NOMO-1 (cell line): ENCODE data around the gene NPTXR.
"Not testable (repeated sequence)": the region's sequence is repeated elsewhere in the genome, so short reads cannot be mapped to it uniquely, and the experiment has no call there.

ENCODE experiments used
- DNase-seq, 2 experiments: peaks; one replicate each; lab custom pipeline; 2025; ENCODE audit not compliant: unreplicated experiment in 2 of 2; lab: John Stamatoyannopoulos, UW

The NPTXR gene

DNA sequence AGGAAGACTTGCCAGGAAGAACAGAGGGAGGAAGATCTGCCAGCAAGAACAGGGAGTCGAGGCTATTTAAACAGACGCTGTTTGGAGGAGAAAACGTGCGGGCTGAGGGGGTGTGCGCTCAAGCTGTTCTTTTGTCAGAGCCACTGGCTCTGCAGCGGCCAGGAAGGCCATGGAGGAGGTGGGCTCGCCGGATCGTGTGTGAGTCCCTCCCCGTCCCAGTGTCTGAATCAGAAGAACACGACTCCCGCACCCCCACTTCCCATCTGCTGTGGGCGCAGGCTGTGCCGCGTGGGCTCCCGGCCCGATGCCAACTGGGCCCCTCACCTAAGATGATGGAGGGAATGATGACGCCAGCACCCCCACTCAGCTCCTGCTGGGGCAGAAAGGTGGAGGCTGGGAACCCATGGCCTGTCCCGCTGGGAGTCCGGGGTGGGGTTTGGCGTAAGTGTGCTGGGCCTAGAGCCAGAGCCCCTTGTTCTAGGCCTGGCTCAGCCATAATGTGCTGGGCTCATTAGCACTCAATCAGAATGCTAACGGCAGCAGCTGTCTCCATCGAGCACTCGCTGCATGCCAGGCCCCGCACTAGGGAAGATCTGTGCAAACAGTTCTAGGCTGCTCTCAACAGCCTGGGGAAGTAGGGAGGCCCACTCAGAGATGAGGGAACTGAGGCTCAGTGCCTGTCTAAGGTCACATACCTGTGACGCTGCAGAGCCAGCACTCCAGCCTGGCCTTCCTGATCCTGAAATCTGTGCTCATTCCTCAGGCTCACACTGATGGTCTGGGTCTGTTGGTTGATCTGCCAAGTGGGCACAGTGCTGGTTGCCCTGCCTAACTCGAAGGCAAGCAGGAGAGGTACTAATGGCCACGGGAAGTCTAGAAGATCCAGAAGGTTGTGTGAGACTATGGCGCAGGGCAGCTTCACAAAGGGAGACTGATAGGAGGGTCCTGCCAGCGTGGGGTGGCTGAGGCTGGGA, 11.5 kb downstream of the NPTXR start:
- no peak for DNase-seq

- DNase-seq, result peak; percentile 39 to 69
Observed at GRCh38 chr22:38831166-38831945, 12.5 kb downstream of the NPTXR start.

DNA sequence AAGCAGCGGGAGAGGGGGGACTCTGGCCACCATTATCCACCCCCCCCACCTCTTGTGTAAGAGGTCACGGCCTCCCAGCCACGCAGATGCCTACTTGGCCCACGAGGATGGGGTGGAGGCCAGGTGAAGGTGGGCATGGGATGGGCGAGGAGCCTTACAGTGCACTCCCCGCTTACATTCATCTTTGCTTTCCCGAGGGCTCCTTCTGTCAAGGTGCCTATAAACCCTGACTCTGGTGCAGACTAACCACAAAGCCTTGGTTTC, 13.1 kb downstream of the NPTXR start:
- DNase-seq, result no peak

- no peak for DNase-seq
Observed at GRCh38 chr22:38830026-38830844, 13.6 kb downstream of the NPTXR start.

GRCh38 chr22:38829485-38829884, 14.3 kb downstream of the NPTXR start:
- no peak for DNase-seq

DNA sequence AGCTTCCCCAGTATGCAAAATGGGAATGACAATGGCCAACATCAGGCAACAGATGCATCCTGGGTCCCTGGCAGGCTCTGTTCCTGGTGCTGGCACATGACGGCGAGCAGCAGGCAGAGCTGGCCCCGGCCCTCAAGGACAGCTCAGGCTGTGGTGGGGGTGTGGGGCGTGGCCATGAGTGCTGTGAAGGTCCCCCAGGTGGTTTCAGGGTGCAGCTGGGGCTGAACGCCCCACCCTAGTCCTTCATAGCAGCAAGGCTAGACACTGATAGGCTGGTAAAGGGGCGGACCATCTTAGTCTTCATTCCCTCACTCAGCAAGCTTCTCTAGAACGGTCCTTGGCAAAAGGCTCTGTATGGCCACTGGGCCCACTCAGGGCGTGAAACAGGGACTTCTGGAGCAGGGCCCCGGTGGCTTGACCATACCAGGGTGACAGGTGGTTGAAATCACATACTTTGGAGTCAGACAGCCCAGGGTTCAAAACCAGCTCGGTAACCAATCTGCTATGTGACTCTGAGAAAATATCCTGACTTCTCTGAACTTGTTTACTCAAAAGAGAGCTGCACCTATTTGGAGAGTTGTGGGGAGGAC, 15.1 kb downstream of the NPTXR start:
- DNase-seq, result no peak

- no peak for DNase-seq
Observed at GRCh38 chr22:38828191-38828590, 15.6 kb downstream of the NPTXR start.

DNA sequence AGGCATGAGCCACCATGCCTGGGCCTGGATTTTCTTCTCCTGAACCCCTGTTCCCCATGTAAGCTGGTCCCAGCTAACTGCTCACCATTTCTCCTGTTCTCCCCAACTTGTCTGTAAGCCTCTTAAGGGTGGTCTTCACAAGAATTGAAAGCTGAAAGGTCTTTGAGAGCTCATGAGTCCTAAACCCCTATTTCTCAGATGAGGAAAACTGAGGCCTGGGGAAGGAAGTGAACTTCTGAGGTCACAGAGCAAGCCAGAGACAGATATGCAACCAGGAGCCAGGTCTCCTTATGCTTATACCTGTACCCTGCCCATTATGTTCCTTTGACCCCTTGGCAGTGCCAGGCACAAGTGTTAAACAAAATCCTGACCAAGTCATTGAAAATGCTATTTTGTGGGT, 16.3 kb downstream of the NPTXR start:
- DNase-seq, result no peak

DNA sequence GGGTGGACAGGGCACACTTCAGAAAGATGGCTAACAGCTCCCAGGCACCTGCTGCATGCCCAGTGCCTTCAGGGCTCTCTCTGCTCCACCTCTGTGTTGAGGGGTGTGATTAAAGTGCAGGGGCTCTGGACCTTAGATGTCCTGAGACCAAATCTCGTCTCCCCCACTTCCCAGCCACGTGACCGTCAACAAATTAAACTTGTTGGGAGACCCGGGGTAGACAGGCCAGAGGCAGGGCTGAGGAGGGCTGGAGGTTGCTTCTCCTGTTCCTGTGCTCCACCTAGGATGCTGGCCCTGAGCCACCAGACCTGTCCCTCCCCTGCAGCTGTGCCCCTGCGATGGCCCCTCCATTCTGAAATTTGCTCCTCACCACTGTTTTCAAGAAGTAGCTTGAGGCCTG, 17.0 kb downstream of the NPTXR start:
- DNase-seq, result no peak

- DNase-seq, result no peak
Observed at GRCh38 chr22:38826386-38826785, 17.4 kb downstream of the NPTXR start.

GRCh38 chr22:38824585-38824984, 19.2 kb downstream of the NPTXR start:
- peak; percentile 70 to 79 for DNase-seq

DNA sequence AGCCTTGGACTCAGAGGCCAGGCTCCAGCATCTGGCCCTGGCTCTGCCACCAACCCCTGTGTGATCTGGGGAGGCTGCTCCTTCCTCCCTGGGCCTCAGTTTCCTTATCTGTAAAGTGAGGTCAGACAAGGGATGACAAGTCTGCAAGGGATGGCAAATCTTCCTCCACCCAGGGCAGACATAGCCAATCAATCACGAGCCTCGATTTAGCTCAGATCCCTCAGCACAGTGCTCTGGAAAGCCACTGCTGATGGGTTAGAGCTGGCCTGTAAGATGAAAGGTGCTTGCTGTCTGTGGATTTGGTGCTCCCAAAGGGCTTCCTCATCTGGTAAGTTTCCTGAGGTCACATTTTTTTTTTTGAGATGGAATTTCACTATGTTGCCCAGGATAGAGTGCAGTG, 20.2 kb downstream of the NPTXR start:
- DNase-seq, result no peak

- no peak for DNase-seq
Observed at GRCh38 chr22:38823076-38823475, 20.8 kb downstream of the NPTXR start.

- DNase-seq, result no peak
Observed at GRCh38 chr22:38820020-38820419, 23.8 kb downstream of the NPTXR start.

GRCh38 chr22:38819387-38819940, 24.4 kb downstream of the NPTXR start:
- no peak for DNase-seq

- DNase-seq, result no peak
Observed at GRCh38 chr22:38817196-38817595, 26.6 kb downstream of the NPTXR start.

- DNase-seq, result no peak
Observed at GRCh38 chr22:38815842-38816241, 28.0 kb downstream of the NPTXR start.

- no peak for DNase-seq
Observed at GRCh38 chr22:38811241-38811640, 32.6 kb downstream of the NPTXR start.

GRCh38 chr22:38805041-38805593, 38.7 kb downstream of the NPTXR start:
- not testable (repeated sequence) for DNase-seq

DNA sequence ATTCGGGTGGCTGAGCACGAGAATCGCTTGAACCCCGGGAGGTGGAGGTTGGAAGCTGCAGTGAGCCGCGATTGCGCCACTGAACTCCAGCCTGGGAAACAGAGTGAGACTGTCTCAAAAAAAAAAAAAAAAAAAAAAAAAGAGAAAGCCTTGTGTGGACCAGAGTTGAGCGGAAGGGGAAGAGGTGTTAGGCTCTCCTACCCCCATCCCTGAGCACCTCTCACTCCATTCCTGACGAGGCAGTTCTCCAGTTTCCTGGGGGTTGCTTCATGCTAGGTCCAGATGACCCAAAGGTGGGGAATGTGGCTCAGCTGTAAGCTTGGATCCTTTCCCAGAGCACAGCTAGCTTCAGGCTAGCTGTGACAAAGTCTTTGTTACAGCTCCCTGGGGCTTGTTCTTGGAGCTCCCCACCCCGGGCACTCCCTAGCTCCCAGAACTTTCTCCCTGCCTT, 41.1 kb downstream of the NPTXR start:
- no peak for DNase-seq
